GM19351 (cell line): Measurements from ENCODE around the gene PARP9.
"Not testable (repeated sequence)": the region's sequence is repeated elsewhere in the genome, so short reads cannot be mapped to it uniquely, and the experiment has no call there.

Experiments used
- ATAC-seq: cut with Tn5 transposase; IDR thresholded peaks from one replicate; pipeline ENCODE4 v1.9.1; 2021; ENCODE audit warnings: mild to moderate bottlenecking, moderate library complexity; ENCODE audit not compliant: unreplicated experiment

Gene PARP9

DNA sequence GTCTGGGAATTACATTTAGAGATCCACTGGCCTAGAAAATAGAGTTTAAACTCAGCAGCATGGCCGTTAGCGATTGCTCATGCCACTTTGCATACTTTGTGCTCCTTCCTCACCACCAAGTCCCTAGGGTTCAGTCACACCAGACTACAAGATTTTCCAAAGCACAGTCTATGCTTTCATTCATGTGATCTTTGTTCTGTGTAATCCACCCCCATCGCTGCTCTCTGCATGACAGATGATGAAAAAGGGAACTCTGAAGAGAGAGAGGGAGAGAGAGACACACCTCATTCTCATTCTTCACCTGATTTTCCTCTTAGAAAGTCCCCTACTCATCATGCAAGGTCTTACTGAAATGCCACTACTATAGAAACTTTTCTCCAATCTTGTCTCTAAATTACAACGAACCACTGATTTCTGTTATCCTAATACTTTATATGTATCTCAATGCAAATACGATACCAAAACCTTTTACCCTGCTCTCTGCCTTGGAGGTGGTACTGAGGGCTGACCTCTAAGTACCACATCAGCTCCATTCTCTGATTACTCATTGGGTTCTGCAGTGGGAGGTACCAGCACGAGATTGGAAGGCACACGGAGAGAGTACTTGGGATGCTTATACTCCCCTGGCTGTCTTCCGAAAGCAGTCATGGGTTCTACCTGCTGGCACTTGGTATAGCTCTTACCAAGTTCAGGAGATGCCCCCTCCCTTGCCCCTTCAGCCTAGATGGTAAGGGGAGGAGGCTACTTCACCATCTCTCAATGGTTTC lies 12.3 kb upstream of the PARP9 start:
- peak; percentile 81 for ATAC-seq

- no peak for ATAC-seq
These were observed 8.9 kb upstream of the PARP9 start for GRCh38 chr3:122572940-122573412.

DNA sequence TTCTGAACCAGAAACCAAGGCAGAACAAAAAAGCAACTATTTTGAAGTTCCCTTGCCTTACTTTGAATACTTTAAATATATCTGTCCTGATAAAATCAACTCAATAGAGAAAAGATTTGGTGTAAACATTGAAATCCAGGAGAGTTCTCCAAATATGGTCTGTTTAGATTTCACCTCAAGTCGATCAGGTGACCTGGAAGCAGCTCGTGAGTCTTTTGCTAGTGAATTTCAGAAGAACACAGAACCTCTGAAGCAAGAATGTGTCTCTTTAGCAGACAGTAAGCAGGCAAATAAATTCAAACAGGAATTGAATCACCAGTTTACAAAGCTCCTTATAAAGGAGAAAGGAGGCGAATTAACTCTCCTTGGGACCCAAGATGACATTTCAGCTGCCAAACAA lies 4.7 kb upstream of the PARP9 start:
- ATAC-seq: no peak

- ATAC-seq: not testable (repeated sequence)
These were observed 4.0 kb upstream of the PARP9 start for GRCh38 chr3:122568131-122568530.

DNA sequence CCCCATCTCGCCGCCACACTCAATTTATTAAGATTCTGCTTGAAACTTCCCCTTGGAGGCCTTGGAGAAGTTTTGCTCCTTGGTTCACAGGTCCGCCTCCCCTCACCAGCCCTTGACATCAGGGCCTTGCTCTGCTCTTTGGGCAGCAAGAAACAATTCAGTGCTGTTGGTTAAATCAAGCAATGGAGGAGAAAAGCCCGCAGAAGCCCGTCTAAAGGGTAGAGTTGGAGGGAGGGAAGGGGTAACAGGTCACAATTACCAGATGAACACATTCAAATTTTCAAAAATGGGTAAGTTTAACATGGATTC lies 429 bp downstream of the PARP9 start:
- ATAC-seq: no peak

GRCh38 chr3:122562923-122563716 lies 980 bp downstream of the PARP9 start:
- ATAC-seq: no peak

DNA sequence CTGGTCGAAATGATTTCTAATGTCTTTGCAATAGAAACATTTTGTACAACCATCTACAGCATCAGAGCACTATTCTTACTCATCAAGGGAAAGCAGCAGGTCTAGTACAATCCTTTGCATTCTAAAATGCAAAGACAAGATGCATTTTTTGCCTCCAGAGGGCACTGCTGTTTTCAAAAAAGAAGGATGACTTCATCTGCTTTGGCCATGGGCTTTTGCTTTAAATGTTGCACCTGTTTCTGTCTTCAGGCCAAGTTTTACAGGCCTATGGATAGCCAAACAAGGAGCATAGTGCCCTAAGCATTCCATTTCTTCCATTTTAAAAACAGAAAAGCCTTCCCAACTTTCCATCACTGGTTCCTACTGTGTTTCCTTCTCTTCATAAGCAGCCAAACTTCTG lies 3.4 kb downstream of the PARP9 start:
- no peak for ATAC-seq

- no peak for ATAC-seq
These were observed 4.2 kb downstream of the PARP9 start for GRCh38 chr3:122559906-122560305.

- ATAC-seq: no peak
These were observed 5.5 kb downstream of the PARP9 start for GRCh38 chr3:122558605-122559004.

- no peak for ATAC-seq
These were observed 6.7 kb downstream of the PARP9 start for GRCh38 chr3:122557356-122557755.

- no peak for ATAC-seq
These were observed 8.6 kb downstream of the PARP9 start for GRCh38 chr3:122555275-122556071.

- ATAC-seq: no peak
These were observed 10.9 kb downstream of the PARP9 start for GRCh38 chr3:122553171-122553570.

- no peak for ATAC-seq
These were observed 15.5 kb downstream of the PARP9 start for GRCh38 chr3:122548619-122549018.

- ATAC-seq: no peak
These were observed 16.0 kb downstream of the PARP9 start for GRCh38 chr3:122548076-122548475.

GRCh38 chr3:122546151-122546550 lies 17.9 kb downstream of the PARP9 start:
- ATAC-seq: no peak

GRCh38 chr3:122538956-122539490 lies 25.1 kb downstream of the PARP9 start:
- ATAC-seq: no peak

DNA sequence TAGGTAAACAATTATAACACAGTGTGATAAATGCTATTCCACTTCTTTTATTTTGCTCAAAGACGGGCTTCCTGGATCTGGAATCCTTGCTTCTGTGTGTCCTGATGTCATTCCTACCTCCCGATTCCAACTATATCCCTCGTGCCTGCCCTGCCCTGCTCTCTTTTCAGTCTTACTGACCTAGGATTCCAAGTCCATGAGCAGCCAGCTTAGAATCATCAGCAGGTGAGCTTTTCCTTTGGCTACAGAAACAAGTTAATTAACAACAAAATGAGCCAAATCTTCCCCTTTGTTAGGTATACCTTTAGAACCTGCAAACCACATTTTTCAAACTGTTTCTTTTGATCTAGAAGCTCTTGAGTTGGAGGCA lies 27.5 kb downstream of the PARP9 start:
- no peak for ATAC-seq

GRCh38 chr3:122535964-122536631 lies 28.0 kb downstream of the PARP9 start:
- ATAC-seq: no peak

GRCh38 chr3:122533931-122534334 lies 30.2 kb downstream of the PARP9 start:
- peak; percentile 100 for ATAC-seq

DNA sequence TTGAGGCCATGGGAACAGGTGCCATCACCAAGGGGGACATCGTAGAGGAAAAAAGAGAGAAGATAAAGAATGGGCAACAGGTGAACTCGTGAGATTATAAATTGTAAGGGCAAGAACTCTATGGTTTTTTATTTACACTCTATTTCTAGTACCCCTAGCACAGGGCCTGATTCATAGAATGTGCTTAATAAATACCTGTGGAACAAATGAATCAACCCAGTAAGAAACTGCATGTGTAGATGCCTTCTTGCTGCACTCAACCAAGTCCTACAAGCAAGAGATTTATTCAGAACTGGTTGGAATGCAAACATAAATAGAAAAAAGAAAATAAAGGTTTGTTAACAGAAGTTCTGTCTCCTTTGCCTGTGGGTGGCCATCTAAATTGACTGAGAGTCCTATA lies 30.6 kb downstream of the PARP9 start:
- no peak for ATAC-seq

- ATAC-seq: no peak
These were observed 33.9 kb downstream of the PARP9 start for GRCh38 chr3:122530164-122530563.
